Keratinocyte (primary cell): Measurements from ENCODE around the gene RBL1. TPM values are rescaled to one million over a fixed set of nuclear protein-coding genes. Genes with fewer than 3 reads are reported as not detected.

Experiments
- DNase-seq: peaks from one replicate; pipeline ENCODE4 v3.0.0-alpha.2; 2011; ENCODE audit warnings: low read depth, missing footprints, low spot score
- FAIRE-seq: peaks from 2 replicates; lab custom pipeline; 2011; peaks lifted over from hg19 to GRCh38; lab: Jason Lieb, UNC
- H2AFZ ChIP-seq: 2 replicates; pipeline ENCODE4 v1.6.0; 2012; ENCODE audit warnings: low read length, control low read depth, inconsistent platforms; ENCODE audit not compliant: control insufficient read depth
- H3K27ac ChIP-seq: 2 replicates; pipeline ENCODE4 v1.5.1; 2011; ENCODE audit warnings: low read length; ENCODE audit not compliant: control insufficient read depth, insufficient read depth
- H3K27me3 ChIP-seq: 3 replicates; pipeline ENCODE4 v1.6.0; 2011; ENCODE audit warnings: low read length; ENCODE audit not compliant: control insufficient read depth, insufficient read depth; ENCODE audit errors: extremely low read depth
- H3K36me3 ChIP-seq, 2 experiments: 2 replicates in 1 of 2; 3 replicates in 1 of 2; pipeline ENCODE4 v1.5.1; 2011; ENCODE audit warnings: low read length in 2 of 2, mild to moderate bottlenecking in 1 of 2; ENCODE audit not compliant: control insufficient read depth in 2 of 2, insufficient read depth in 2 of 2; ENCODE audit errors: extremely low read depth in 1 of 2
- H3K4me1 ChIP-seq: 3 replicates; pipeline ENCODE4 v1.5.1; 2011; ENCODE audit warnings: low read length; ENCODE audit not compliant: control insufficient read depth, insufficient read depth; ENCODE audit errors: extremely low read depth
- H3K4me2 ChIP-seq: 3 replicates; pipeline ENCODE4 v1.6.0; 2011; ENCODE audit warnings: low read depth, low read length; ENCODE audit not compliant: control insufficient read depth, insufficient read depth; ENCODE audit errors: extremely low read depth
- H3K4me3 ChIP-seq, 3 experiments: fragments of 200-600 bp in 1 of 3; sonication (generic) in 1 of 3; 2 replicates in 2 of 3; 3 replicates in 1 of 3; pipeline ENCODE4 v1.5.1; 2011 to 2016; ENCODE audit warnings: low read length in 3 of 3, mild to moderate bottlenecking in 3 of 3, control low read depth in 2 of 3, inconsistent platforms in 1 of 3, low read depth in 1 of 3, mixed read lengths in 1 of 3, mixed run types in 1 of 3, moderate library complexity in 1 of 3; ENCODE audit not compliant: control insufficient read depth in 2 of 3, insufficient read depth in 2 of 3; ENCODE audit errors: extremely low read depth in 1 of 3
- H3K79me2 ChIP-seq: 2 replicates; pipeline ENCODE4 v1.6.0; 2012; ENCODE audit warnings: low read length; ENCODE audit not compliant: control insufficient read depth, insufficient read depth
- H3K9ac ChIP-seq: 3 replicates; pipeline ENCODE4 v1.6.0; 2011; ENCODE audit warnings: low read length; ENCODE audit not compliant: control insufficient read depth, insufficient read depth; ENCODE audit errors: extremely low read depth
- H3K9me1 ChIP-seq: 3 replicates; pipeline ENCODE4 v1.6.0; 2011; ENCODE audit warnings: low read length; ENCODE audit not compliant: control insufficient read depth, insufficient read depth; ENCODE audit errors: extremely low read depth
- H3K9me3 ChIP-seq: 2 replicates; pipeline ENCODE4 v1.5.1; 2012; ENCODE audit warnings: low read depth, low read length; ENCODE audit not compliant: control insufficient read depth
- H4K20me1 ChIP-seq: 3 replicates; pipeline ENCODE4 v1.6.0; 2011; ENCODE audit warnings: low read length; ENCODE audit not compliant: control insufficient read depth, insufficient read depth; ENCODE audit errors: extremely low read depth
- EZH2 ChIP-seq: IDR thresholded peaks from one replicate; pipeline ENCODE4 v1.6.1; 2012; ENCODE audit warnings: inconsistent platforms, mild to moderate bottlenecking, low read length, moderate library complexity
- dilution Hi-C: fragments of 300-500 bp; cut with MboI; formaldehyde crosslinking; loops from one replicate; pipeline ENCODE4 v1.7.0; 2020; ENCODE audit warnings: low sequenced_read_pairs; ENCODE audit not compliant: extremely low pct_ligation_motif_present
- polyA plus RNA-seq, 5 experiments: library from polyadenylated mRNA; depleted of rRNA in 3 of 5; stranded (reverse) in 3 of 5; stranded (forward) in 1 of 5; unstranded in 1 of 5; fragments of >200 nt; gene quantifications; 1 replicate in 1 of 5; 2 replicates in 3 of 5; 3 replicates in 1 of 5; pipeline versions ENCODE4 v1.2.1 to v1.2.3, GENCODE V29; 2011 to 2012; ENCODE audit warnings: missing spikeins in 2 of 5, low read depth in 1 of 5, low replicate concordance in 1 of 5
- TF ChIP-seq, protein P1 (sequence below), 3 experiments: IDR thresholded peaks in 1 of 3; conservative IDR thresholded peaks in 1 of 3; optimal IDR thresholded peaks in 1 of 3; 2 replicates in 2 of 3; 3 replicates in 1 of 3; pipeline versions ENCODE3 to v1.5.1; 2011; ENCODE audit warnings: low read length in 3 of 3, mild to moderate bottlenecking in 3 of 3, moderate library complexity in 2 of 3, control low read depth in 1 of 3, inconsistent platforms in 1 of 3; ENCODE audit not compliant: insufficient read depth in 2 of 3; ENCODE audit errors: extremely low read depth in 1 of 3

The RBL1 gene
- polyA plus RNA-seq, 1 donor (not counting 4 experiments of a cell fraction or from before 2014, with no cell fraction given), result 4.5 TPM

- no peak overlapping the region for H3K27ac ChIP-seq
- H2AFZ ChIP-seq, result no peak overlapping the region
- no peaks in the 10 kb centered on the region for H3K27me3 ChIP-seq
- no peak for DNase-seq
- H3K9ac ChIP-seq, result no peak overlapping the region
- no peaks in the 10 kb centered on the region for H4K20me1 ChIP-seq
- no peaks in the 10 kb centered on the region for H3K36me3 ChIP-seq
- H3K4me3 ChIP-seq, result no peak overlapping the region
- no peaks in the 10 kb centered on the region for H3K9me1 ChIP-seq
- no peak overlapping the region for H3K4me2 ChIP-seq
- no peaks in the 10 kb centered on the region for H3K4me1 ChIP-seq
- no peak for FAIRE-seq
- dilution Hi-C loops, result no loop called here
- no peaks in the 10 kb centered on the region for H3K9me3 ChIP-seq
- H3K79me2 ChIP-seq, result no peaks in the 10 kb centered on the region
- TF ChIP-seq EZH2, result no peak
- TF ChIP-seq, protein P1, sequence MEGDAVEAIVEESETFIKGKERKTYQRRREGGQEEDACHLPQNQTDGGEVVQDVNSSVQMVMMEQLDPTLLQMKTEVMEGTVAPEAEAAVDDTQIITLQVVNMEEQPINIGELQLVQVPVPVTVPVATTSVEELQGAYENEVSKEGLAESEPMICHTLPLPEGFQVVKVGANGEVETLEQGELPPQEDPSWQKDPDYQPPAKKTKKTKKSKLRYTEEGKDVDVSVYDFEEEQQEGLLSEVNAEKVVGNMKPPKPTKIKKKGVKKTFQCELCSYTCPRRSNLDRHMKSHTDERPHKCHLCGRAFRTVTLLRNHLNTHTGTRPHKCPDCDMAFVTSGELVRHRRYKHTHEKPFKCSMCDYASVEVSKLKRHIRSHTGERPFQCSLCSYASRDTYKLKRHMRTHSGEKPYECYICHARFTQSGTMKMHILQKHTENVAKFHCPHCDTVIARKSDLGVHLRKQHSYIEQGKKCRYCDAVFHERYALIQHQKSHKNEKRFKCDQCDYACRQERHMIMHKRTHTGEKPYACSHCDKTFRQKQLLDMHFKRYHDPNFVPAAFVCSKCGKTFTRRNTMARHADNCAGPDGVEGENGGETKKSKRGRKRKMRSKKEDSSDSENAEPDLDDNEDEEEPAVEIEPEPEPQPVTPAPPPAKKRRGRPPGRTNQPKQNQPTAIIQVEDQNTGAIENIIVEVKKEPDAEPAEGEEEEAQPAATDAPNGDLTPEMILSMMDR (optimal IDR thresholded peaks at IDR 0.05 in 1 of 3, IDR thresholded peaks at IDR 0.05 in 1 of 3, conservative IDR thresholded peaks at IDR 0.05 in 1 of 3; ENCODE audit: extremely low read depth in 1 of 3, insufficient read depth in 2 of 3, low read length in 3 of 3), result no peak
Measured at GRCh38 chr20:36956674-36957073, 139.1 kb downstream of the RBL1 start.

DNA sequence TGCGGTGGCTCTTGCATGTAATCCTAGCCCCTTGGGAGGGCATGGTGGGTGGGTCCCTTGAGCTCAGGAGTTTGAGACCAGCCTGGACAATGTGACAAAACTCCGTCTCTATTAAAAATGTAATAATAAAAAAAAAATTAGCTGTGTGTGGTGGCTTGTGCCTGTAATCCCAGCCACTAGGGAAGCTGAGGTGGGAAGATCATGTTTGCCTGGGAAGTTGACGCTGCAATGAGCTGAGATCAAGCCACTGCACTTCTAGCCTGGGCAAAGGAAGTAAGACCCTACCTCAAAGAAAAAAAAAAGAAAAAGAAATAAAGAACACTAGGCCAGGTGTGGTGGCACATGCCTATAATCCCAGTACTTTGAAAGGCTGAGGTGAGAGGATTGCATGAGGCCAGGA lies 139.8 kb downstream of the RBL1 start:
- no peaks in the 10 kb centered on the region for H3K36me3 ChIP-seq
- dilution Hi-C loops, result no loop called here
- no peak overlapping the region for H3K9ac ChIP-seq
- H3K9me1 ChIP-seq, result no peaks in the 10 kb centered on the region
- no peak overlapping the region for H3K4me3 ChIP-seq
- H2AFZ ChIP-seq, result no peak overlapping the region
- FAIRE-seq, result no peak
- no peak for DNase-seq
- no peaks in the 10 kb centered on the region for H3K9me3 ChIP-seq
- H3K27me3 ChIP-seq, result no peaks in the 10 kb centered on the region
- H3K27ac ChIP-seq, result no peak overlapping the region
- no peaks in the 10 kb centered on the region for H3K4me1 ChIP-seq
- H3K4me2 ChIP-seq, result no peak overlapping the region
- TF ChIP-seq, protein P1 (optimal IDR thresholded peaks at IDR 0.05 in 1 of 3, IDR thresholded peaks at IDR 0.05 in 1 of 3, conservative IDR thresholded peaks at IDR 0.05 in 1 of 3; ENCODE audit: extremely low read depth in 1 of 3, insufficient read depth in 2 of 3, low read length in 3 of 3), result no peak
- TF ChIP-seq EZH2, result no peak
- no peaks in the 10 kb centered on the region for H4K20me1 ChIP-seq
- no peaks in the 10 kb centered on the region for H3K79me2 ChIP-seq
